Epidermal melanocyte (primary cell): ENCODE results near the gene RSPH3.
"Not testable (repeated sequence)": the region's sequence is repeated elsewhere in the genome, so short reads cannot be mapped to it uniquely, and the experiment has no call there.

Source experiments
- DNase-seq: peaks from one replicate; pipeline ENCODE4 v3.0.0; 2011; ENCODE audit warnings: low spot score; ENCODE audit not compliant: insufficient read length

RSPH3 gene

DNA sequence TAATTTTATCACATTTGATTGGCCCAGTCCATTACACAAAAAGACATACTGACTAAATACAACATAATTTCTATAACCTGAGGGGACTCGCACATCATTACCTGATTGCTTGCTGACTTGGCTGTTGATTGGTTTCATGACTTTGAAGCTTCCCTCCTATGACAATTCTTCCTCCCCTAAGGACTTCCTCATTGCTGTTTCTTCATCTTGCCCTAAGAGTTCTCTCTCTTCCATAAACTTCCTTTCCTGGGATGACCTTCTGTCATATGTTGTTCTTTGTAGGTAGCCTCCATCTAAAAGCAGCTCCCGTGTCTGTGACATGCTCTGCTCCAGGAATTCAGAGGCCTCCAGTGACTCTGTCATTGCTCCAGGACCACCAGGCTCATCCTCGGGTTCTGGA lies 22.6 kb downstream of the RSPH3 start:
- no peak for DNase-seq

- DNase-seq: peak; percentile 49
Observed at GRCh38 chr6:158972241-158973233, 27.5 kb downstream of the RSPH3 start.

- DNase-seq: no peak
Observed at GRCh38 chr6:158970640-158971275, 29.2 kb downstream of the RSPH3 start.

- no peak for DNase-seq
Observed at GRCh38 chr6:158969148-158969547, 30.9 kb downstream of the RSPH3 start.

DNA sequence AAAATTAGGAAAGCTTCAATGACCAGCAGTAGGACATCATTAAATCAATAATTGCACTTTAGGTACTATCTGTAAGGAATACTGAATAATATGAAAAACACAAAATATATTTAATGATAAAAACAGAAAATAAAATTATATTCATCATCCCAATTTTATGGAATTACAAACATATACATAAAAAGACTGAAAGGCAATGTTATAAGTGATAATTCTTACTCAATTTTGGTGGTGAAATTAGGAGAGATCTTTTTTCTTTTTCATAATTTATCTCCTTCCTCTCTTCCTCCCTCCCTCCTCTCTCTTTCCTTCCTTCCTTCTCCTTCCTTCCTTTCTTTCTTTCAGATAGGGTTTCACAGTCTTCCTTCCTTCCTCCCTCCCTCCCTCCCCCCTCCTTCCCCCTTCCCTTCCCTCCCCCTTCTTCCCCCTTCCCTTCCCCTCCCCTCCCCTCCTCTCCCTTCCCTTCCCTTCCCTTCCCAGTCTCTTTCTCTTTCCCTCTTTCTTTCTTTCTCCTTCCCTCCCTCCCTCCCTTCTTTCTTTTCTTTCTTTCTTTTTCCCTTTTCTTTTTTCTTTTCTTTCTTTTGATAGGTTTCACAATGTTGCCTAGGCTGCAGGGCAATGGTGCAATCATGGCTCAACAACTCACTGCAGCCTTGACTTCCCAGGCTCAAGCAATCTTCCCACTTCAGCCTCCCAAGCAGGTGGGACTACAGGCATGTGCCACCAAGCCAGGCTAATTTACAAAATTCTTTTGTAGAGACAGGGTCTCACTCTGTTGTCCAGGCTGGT lies 36.8 kb downstream of the RSPH3 start:
- DNase-seq: no peak

- peak; percentile 39 for DNase-seq
Observed at GRCh38 chr6:158962371-158962770, 37.6 kb downstream of the RSPH3 start.

DNA sequence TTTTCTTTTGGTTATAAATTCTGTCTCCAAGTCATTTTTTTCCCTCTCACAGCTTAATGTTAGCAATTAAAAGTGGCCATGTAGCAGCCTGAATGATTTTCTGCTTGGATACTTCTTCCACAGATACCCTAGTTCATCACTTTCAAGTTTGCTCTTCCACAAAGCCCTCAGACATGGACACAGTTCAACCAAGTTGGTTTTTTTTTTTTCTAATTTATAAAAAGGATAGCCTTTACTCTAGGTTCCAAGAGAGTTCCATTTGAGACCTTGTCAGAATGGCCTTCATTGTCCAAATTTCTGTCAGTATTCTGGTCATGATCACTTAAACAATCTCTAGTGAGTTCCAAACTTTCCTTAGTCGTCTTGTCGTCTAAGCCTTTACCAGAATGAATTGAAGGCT lies 40.0 kb downstream of the RSPH3 start:
- no peak for DNase-seq

DNA sequence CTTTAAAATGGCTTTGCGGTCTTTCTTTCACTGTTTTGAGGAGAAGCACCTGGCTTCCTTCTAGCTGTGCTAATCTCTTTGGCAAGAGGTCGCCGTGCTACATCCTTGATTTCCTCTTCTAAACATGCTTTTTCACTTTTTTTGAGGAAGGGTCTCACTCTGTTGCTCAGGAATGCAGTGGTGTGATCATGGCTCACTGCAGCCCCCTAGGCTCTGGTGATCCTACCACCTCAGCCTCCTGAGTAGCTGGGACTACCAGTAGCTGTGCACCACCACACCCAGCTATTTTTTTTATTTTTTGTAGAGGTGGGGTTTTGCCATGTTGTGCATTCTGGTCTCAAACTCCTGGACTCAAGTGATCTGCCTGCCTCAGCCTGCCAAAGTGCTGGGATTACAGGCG lies 40.5 kb downstream of the RSPH3 start:
- DNase-seq: no peak

DNA sequence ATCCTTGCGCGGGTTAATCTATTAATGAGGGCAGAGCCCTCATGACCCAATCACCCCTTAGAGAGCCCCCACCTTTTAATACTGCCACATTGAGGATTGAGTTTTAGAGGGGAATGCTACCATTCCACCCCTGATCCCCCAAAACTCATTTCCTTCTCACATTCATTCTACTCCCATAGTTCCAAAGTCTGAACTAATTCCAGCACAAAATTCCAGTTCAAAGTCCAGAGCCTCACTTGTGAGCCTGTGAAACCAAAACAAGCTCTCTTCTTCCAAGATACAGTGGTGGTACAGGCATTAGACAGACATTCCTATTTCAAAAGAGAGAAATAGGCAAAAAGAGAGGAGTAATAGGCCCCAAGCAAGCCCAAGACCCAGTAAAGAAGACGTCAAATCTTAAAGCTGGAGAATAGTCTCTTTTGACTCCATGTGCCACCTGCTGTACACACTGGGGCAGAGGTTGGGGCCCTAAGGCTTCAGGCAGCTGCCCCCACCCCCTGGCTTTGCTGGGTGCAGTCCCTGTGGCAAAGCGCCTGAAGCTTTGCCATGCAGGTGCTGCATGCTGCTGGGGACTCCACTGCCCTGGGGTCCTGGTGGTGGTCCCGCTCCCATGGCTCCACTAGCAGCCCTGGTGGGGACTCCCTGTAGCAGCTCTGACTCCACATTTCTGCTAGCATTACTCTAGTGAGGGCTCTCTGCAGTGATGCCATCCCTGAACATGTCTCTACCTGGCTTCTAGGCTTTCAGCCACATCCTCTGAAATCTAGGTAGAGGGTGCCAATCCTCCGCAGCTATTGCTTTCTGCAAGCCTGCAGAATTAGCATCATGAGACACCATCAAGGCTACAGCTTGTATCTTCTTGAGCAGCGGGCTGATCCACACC lies 41.3 kb downstream of the RSPH3 start:
- DNase-seq: no peak

GRCh38 chr6:158955255-158955654 lies 44.7 kb downstream of the RSPH3 start:
- no peak for DNase-seq

DNA sequence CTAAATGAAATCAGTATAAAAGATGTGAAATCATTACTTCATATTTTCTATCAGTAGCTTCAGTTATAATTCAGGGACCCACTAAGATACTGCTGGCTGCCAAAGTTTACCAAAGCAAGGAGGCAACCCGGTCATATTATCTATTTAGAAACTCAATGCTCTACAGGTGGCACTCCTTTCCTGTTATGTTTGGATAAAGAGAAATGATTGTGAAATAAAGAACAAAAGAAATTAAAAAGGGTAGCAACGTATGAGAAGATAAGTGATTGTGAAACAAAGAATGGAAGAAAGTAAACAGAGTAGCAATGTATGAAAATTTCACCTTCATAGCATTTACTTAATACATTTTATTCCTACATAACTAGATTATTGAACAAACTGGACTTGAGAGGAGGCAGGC lies 45.2 kb downstream of the RSPH3 start:
- no peak for DNase-seq

- DNase-seq: not testable (repeated sequence)
Observed at GRCh38 chr6:158952011-158952410, 48.0 kb downstream of the RSPH3 start.

DNA sequence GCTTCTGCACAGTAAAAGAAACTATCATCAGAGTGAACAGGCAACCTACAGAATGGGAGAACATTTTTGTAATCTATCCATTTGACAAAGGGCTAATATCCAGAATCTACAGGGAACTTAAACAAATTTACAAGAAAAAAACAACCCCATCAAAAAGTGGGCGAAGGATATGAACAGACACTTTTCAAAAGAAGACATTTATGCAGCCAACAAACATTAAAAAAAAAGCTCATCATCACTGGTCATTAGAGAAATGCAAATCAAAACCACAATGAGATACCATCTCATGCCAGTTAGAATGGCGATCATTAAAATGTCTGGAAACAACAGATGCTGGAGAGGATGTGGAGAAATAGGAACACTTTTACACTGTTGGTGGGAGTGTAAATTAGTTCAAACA lies 48.4 kb downstream of the RSPH3 start:
- DNase-seq: not testable (repeated sequence)

GRCh38 chr6:158947284-158947683 lies 52.7 kb downstream of the RSPH3 start:
- DNase-seq: no peak

- no peak for DNase-seq
Observed at GRCh38 chr6:158943380-158944032, 56.5 kb downstream of the RSPH3 start.

GRCh38 chr6:158942349-158942748 lies 57.7 kb downstream of the RSPH3 start:
- no peak for DNase-seq

GRCh38 chr6:158941246-158941645 lies 58.8 kb downstream of the RSPH3 start:
- no peak for DNase-seq

GRCh38 chr6:158939255-158940159 lies 60.5 kb downstream of the RSPH3 start:
- no peak for DNase-seq

GRCh38 chr6:158938811-158939254 lies 61.2 kb downstream of the RSPH3 start:
- DNase-seq: no peak
